Right ventricle myocardium inferior (tissue), 1 donor: ENCODE data around the gene MAN2B2. TPM values are rescaled to one million over a fixed set of nuclear protein-coding genes. Genes with fewer than 3 reads are reported as not detected.
A peak's percentile ranks its signal among the peaks of the same experiment; 100 is the strongest.

Experiments
- ATAC-seq: fragments of 200-7000 bp; cut with Tn5 transposase; one replicate; pipeline ENCODE4 v1.9.1; 2020; ENCODE audit warnings: mild to moderate bottlenecking, moderate library complexity
- DNase-seq: peaks from one replicate; pipeline ENCODE4 v3.0.0; 2021; ENCODE audit errors: missing footprints
- intact Hi-C: fragments of 100-400 bp; cut with DNase I; formaldehyde crosslinking; loops from one replicate; pipeline ENCODE4 v1.11.0; 2022
- total RNA-seq: library from RNA; stranded (reverse); fragmentation: NEBNext Ultra II Directional; extraction: Animal tissue kit (Norgen Biotek cat#: 25700); gene quantifications from one replicate; pipeline ENCODE4 v1.2.1, GENCODE V29; 2021
- donor health status: DM: no; HTN: yes; CAD: no; lungs with severe emphysema.

The MAN2B2 gene
- total RNA-seq, 1 donor from 2014 or later: 17.8 TPM

DNA sequence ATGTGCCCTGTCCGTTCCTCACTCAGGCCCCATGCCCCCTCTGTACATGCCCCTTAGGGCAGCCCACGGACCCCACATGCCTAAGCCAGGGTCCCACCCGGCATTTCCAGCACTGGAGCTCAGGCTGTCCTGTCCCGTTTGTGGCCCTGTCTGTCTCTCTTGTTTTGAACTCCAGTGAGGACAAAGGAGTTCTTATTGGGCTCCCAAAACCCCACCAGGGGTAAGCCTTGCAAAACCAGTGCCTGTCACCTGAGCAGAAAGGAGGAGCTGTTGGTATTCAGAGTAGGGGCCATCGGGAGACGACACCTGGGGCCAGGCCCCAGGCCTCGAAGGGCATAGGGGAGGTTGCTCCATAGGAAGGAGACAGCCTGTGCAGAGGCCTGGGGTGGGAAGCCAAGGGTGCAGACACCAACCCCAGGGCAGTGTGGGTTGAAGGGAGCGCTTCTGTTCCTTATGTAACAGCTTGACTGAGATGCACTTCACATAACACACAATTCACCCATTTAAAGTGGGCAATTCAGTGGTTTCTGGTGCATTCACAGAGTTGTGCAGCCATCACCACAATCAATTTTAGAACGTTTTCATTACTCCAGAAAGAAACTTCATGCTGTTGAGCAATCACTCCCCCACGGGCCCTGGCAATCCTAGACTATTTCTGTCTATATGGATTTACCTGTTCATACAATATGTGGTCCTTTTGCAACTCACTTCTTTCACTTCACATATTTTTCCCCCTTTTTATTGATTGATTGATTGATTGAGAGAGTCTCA is 31.7 kb downstream of the MAN2B2 start:
- ATAC-seq (no peak), DNase-seq (no peak)
- intact Hi-C loops: no loop called here

DNA sequence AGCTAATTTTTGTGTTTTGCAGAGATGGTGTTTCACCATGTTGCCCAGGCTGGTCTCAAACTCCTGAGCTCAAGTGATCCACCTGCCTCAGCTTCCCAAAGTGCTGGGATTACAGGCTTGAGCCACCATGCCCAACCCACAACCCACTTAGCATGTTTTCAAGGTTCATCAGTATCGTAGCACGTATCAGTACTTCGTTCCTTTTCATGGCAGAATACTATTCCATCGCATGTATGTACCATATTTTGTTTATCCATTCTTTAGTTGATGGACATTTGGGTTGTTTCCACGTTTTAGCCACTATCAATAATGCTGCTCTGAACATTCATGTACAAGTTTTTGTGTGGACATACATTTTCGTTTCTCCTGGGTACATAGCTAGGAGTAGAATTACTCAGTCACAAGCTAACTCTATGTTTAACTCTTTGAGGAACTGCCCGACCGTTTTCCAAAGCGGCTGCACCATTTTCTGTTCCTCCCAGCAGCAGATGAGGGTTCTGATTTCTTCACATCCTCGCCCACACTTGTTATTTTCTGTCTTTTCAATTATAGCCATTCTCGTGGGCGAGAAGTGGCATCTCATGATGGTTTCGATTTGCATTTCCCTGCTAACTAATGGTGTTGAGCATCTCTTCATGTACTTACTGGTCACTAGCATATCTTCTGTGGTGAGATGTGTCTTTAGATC is 32.5 kb downstream of the MAN2B2 start:
- ATAC-seq (no peak), DNase-seq (no peak)
- intact Hi-C loops: no loop called here

DNA sequence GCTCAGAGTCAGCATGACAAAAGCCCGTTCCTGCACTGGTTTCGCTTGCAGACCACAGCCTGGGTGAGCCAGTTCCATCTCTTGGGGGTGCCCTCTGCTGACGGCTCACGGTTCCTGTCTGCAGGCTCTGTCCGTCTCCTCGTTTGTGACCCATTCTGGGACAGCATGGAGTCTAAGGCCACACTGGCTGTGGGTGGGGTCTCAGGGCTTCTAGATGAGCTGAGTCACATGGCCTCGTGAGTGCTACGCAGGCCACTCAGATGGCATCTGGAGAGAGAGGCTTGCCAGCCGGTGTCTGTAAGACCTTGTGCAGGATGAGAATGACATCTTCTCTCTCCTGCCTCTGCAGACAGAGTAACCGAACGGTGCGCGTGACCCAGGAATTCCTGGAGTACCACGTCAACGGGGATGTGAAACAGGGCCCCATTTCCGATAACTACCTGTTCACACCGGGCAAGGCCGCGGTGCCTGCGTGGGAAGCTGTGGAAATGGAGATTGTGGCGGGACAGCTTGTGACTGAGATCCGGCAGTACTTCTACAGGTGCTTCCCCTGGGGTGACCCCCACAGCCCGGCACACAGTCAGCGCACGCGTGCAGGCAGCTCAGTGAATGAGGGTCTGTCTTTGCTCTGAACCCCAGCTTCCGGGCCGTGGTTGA is 33.9 kb downstream of the MAN2B2 start:
- no peak for DNase-seq
- intact Hi-C loops: no loop called here
- peak; percentile 33 for ATAC-seq

DNA sequence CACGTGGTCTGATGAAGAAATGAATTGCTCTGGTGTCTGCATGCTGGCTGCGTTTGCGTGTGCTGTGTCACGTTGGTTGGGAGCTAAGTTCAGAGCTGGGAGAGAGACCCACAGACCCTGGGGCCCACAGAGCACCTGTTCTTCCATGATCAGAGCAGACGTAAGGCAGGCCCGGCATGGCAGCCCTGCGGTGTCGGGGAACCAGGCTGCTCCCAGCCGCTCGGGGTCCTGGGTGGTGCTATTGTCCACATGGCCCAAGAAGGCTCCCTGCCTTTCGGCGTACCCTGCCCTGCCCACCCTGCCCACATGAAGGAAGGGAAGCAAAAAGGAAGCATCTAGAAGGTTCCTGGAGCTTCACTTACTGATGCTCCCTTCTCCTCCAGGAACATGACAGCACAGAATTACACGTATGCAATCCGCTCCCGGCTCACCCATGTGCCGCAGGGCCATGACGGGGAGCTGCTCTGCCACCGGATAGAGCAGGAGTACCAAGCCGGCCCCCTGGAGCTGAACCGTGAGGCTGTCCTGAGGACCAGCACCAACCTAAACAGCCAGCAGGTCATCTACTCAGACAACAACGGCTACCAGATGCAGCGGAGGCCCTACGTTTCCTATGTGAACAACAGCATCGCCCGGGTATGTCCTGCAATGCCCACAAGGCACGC is 34.6 kb downstream of the MAN2B2 start:
- ATAC-seq (no peak), DNase-seq (no peak)
- intact Hi-C loops: no loop called here

DNA sequence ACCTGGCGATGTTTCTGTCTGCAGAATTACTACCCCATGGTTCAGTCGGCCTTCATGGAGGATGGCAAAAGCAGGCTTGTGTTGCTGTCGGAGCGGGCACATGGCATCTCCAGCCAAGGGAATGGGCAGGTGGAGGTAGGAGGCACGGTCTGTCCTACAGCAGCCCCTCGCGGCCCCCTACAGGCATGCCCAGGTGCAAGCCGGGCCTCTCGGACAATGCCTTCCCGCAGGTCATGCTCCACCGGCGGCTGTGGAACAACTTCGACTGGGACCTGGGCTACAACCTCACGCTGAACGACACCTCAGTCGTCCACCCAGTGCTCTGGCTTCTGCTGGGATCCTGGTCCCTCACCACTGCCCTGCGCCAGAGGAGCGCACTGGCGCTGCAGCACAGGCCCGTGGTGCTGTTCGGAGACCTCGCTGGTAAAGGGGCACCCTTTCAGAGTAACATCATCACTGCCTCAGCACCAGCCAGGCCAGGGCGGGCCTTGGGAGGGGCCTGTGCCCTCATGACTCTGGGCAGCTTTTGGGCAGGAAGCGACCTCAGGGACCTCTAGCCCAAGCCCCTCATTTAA is 36.0 kb downstream of the MAN2B2 start:
- ATAC-seq (no peak), DNase-seq (no peak)
- intact Hi-C loops: no loop called here

DNA sequence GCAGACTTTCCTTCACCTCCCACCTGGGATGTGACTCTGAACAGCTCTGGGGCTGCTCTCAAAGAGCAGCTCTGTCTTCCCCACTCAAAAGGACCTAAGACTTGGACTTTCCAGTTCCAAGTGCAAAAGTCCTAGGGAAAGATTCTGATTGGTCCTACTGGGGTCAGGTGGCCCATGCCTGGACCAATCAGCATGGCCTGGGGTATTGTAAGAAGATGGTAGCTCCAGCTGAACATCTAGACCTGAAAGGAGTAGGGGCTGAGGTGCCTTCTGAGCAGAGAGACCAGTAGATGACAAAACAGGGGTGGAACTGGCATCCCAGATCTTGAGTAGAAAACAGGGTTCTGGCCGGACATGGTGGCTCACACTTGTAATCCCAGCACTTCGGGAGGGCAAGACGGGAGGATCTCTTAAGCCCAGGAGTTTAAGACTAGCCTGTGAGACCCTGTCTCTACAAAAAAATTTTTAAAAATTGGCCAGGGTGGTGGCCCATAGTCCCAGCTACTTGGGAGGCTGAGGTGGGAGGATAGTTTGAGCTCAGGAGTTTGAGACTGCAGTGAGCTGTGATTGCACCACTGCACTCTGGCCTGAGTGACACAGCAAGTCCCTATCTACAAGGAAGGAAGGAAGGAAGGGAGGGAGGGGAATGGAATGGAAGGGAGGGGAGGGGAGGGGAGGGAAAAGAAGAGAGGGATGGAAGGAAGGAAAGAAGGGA is 38.1 kb downstream of the MAN2B2 start:
- no peak for ATAC-seq
- intact Hi-C loops: no loop called here
- no peak for DNase-seq

DNA sequence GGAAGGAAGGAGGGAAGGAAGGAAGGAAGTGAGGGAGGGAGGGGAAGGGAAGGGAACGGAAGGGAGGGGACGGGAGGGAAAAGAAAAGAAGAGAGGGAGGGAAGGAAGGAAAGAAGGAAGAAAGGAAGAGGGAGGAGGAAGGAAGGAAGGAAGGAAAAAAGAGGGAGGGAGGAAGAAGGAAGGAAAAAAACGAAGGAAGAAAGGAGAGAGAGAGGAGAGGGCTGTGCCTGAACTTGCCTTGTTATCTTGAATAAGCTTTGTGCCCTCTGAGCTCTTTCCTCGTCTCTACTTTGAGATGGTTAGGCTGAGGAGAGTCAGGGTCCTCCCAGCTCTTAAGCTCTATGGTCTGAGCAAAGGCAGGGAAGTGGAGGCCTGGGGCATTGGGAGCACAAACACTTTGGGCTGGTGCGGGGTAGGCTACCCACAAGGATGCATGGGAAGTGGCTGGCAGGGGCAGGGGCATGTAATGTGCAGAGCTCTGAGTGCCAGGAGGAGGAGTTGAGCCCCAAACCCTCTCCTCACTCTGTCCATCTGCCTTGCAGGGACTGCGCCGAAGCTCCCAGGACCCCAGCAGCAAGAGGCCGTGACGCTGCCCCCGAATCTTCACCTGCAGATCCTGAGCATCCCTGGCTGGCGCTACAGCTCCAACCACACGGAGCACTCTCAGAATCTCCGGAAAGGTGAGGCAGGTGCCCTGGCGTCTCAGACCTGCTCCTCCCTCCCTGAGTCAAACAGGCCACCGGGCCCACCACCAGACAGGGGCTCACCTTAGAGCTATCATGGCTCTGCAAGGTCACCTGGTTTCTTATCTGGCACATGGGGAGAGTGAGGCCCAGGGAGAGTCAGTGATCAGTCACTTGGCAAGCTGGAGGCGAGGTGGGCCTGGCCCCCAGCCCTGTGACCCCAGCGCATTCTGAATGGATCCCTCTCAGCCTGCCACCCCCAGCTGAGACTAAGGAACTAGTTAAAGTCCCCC is 39.0 kb downstream of the MAN2B2 start:
- no peak for DNase-seq
- peak; percentile 25 for ATAC-seq
- intact Hi-C loops: no loop called here

DNA sequence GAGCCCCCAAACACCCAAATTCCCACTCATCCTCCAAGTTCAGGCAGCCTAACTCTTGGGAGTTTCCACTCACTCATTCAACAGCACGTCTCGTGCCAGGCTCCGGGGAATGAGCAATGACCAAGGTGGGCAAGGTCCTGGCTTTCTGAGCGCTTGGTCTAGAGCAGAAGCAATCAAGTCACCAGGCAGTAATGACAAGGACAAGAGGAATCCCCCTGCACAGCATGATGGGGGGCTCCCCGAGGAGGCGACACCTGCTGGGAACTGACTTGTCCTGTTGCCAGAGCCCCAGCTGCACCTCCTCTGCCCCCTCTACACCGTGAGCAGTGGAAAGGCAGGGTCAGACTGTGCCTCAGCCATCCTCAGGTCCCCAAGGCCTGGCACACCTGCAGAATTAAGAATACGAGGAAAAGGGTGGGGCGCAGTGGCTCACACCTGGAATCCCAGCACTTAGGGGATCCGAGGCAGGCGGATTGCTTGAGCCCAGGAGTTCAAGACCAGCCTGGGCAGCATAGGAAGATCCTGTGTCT is 39.8 kb downstream of the MAN2B2 start:
- intact Hi-C loops: no loop called here
- DNase-seq (no peak), ATAC-seq (no peak)

DNA sequence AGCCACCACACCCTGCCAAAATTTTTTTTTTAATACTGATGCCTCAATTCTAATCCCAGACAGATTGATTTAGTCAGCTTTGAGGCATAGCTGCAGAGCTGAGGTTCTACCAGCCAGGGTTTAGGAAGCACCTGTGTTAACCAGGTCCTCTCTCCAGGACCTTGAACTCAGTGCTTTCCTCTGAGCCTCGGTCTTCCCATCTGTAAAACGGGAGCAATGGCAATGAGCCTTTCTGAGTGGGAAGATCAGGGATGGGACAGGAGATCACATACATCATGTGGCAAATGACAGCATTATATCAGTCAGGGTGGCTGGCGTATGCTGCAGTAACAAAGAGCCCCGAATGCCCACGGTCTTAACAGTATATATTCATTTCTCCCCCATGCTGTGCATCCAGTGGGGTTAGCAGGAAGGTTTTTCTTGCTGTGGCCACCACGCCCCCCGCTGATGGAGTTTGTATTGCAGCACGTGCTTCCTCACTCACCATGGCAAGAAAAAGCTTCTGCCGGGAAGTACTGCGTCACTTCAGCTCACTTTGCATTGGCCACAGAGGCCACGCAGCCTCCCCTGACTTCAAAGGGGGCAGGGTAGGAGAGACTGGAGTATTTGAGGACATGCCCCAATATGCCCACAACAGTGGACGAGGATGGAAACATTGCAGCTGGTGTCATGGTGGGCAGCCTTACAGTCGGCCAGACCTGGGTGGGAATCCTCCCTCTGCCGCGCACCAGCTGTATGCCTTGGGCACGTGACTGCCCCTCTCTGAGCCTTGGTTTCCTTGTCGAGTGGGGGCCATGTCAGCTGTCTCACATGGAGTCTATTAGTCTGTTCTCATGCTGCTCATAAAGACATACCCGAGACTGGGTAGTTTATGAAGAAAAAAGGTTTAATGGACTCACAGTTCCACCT is 41.4 kb downstream of the MAN2B2 start:
- intact Hi-C loops: no loop called here
- no peak for DNase-seq
- no peak for ATAC-seq

DNA sequence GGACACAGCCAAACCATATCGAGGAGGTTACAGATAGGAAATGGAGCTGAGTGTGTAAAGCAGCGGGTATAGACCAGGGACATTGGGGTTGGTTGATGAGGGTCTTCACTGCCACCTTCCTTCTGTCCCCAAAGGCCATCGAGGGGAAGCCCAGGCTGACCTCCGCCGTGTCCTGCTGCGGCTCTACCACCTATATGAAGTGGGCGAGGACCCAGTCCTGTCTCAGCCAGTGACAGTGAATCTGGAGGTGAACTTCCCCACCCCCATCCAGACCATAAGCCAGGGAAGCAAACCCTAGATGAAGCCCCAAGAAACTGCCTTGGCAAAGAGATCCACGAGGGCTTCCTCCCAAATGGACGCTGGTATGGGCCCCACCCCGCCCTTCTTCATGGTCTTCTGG is 42.3 kb downstream of the MAN2B2 start:
- intact Hi-C loops: no loop called here
- ATAC-seq (no peak), DNase-seq (no peak)

DNA sequence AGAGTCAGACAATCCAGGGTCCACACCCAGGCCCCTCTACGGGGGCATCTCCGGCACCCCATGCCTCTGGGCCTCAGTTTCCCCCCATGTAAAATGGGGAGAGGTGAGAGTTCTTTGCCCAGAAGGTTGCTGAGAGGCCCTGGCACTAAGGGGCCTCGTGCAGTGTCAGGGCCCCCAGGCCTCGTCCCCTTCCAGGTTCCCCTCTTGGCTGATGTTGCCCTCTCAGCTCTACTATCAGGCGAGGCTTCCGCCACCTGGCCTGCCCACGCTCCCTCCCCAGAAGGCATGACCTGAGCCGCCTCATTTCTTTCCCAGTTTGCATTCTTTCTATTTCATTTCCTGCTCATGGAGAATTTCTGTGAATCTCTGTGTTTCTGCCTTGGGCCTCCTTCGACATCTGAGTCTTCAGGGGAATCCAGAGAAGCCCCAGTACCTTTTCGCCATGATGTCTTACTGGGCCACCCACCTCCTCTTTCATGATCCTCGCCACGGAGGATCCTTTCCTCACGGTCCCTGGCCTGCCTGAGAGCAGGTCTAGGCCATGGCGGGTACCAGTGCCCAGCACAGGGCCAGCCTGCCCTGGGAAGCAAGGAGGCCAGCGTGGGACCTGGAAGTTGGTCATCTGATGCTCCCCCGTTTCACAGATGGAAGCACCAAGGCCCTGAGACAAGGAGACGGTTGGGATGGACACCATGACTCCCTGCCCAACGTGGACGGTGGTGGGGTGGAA is 43.6 kb downstream of the MAN2B2 start:
- intact Hi-C loops: no loop called here
- no peak for ATAC-seq

DNA sequence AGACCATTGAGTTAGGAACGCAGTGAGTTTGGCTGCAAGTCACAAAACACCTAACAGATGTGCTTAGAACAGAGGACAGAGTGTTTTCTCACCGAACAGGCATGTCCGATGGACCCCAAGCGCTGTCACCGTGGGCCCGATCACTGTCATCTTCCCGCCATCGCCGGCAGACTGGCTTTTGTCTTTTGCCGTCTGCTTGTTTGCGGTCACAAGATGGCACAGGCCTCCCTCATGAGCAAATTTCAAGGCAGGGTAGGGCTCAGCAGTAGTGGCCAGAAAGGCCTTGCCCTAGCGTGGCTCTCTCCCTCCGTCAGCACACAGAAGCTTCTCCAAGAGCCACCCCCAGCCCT is 44.1 kb downstream of the MAN2B2 start:
- intact Hi-C loops: no loop called here
- no peak for DNase-seq
- ATAC-seq: no peak

More for the DNA sequence above, 43.6 kb downstream of the MAN2B2 start:
- no peak for DNase-seq

DNA sequence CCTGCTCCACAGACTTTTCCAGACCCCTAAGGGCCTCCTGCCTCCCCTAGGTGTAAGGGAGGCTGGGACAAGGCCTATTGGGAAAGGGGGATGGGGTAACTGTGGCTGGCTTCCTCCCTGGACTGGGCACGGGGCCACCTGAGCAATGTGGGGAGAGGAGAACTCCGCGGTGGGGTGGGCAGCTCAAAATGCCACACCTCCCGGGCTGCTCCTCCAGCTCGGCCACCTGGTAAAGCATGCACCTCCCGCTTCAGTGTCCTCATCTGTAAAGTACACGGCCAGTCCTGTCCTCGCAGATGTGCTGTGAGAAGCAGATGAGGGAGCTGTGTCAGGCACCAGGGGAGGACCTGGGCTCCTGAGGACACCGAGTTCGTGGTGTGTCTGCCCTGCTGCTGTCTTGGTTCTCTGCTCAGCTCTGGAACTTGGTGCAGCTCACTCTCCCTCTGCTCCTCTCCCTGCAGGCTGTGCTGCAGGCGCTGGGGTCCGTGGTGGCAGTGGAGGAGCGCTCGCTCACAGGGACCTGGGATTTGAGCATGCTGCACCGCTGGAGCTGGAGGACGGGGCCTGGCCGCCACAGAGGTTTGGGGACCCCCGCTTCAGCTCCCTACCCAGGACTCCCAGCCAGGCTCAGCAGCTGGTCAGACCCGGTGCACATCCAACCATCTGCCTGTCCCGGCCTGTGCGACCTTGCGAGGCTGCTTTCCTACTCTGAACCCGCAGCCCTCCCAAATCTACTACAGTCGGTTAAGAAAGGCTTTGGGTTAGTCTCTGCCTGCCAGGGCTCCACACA is 44.7 kb downstream of the MAN2B2 start:
- ATAC-seq (no peak), DNase-seq (no peak)
- intact Hi-C loops: no loop called here

DNA sequence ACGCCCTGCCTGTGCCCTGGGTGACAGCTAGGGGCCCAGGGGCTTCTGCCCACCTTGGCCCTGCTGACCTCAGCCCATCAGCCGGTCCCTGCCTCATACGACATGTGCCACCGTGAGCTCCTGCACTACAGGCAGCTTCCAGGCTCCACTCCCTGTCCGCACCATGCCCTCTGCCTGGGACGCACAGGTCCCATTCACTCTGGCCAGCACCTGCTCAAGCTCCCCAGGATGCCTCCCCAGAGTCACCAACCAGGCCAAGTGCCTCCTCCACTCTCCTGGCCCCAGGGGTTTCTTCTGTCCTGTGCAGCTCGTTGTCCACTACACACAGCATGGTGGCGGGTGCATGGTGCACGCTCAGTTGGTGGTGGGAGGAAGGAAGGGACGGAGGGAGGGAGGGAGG is 45.3 kb downstream of the MAN2B2 start:
- no peak for ATAC-seq
- intact Hi-C loops: no loop called here
- DNase-seq: no peak
